ENCODE results near the gene RAD17.
"Not testable (repeated sequence)": the region's sequence is repeated elsewhere in the genome, so short reads cannot be mapped to it uniquely, and the experiment has no call there.

RAD17 gene

DNA sequence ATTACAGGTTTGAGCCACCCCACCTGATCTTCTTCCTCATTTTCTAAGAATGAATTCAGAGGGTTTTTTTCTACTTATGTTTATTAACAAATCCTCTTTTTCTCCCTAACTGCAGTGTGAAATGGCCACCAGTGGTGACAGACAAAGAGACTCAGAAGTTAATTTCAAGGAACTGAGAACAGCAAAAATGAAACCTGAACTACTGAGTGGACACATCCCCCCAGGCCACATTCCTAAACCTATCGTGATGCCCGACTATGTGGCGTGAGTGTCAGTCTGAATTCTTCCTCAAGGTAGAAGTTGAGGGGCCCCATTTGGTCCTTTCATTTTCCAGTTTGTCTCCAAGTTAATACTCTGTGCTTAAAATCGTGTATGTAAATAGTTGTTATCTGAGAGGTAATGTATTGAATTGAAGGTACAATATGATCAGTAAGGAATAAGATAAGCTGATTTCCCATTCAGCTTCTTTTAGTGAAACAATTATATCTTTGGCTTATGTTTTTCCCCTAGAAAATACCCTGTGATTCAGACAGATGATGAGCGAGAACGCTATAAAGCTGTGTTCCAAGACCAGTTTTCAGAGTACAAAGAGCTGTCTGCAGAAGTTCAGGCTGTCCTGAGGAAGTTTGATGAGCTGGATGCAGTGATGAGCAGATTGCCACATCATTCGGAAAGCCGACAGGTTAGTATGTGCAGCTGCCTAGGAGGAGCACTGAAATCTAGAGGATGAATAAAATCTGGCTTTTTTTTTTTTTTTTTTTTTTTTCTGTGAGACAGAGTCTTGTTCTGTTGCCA, 63.0 kb downstream of the RAD17 start:
- Histone ChIP-seq H3K27ac (no peak overlapping the region), H3K4me1 (no peaks in the 10 kb centered on the region), H3K4me2 (ENCODE audit: low read length) (no peak overlapping the region), H3K36me3 (ENCODE audit: control insufficient read depth, insufficient read depth, low read length) (no peaks in the 10 kb centered on the region), H3K9me3 (ENCODE audit: control insufficient read depth, low read length) (no peaks in the 10 kb centered on the region), H3K79me2 (no peaks in the 10 kb centered on the region), H2AFZ (no peak overlapping the region), H3K27me3 (ENCODE audit: control insufficient read depth, insufficient read depth, low read length) (no peaks in the 10 kb centered on the region), H3K9ac (no peak overlapping the region), H3K4me3 (ENCODE audit: low read depth, low read length) (no peak overlapping the region)
- TF ChIP-seq CTCF (IDR thresholded peaks at IDR 0.05): no peak

GRCh38 chr5:69435276-69435884, 65.8 kb downstream of the RAD17 start:
- H3K4me3 ChIP-seq (ENCODE audit: low read depth, low read length); H3K36me3 ChIP-seq (ENCODE audit: control insufficient read depth, insufficient read depth, low read length); H3K9ac ChIP-seq; H3K27me3 ChIP-seq (ENCODE audit: control insufficient read depth, insufficient read depth, low read length); H3K79me2 ChIP-seq; H3K4me1 ChIP-seq; H2AFZ ChIP-seq; H3K27ac ChIP-seq; H3K9me3 ChIP-seq (ENCODE audit: control insufficient read depth, low read length); H3K4me2 ChIP-seq (ENCODE audit: low read length): not testable (repeated sequence)

DNA sequence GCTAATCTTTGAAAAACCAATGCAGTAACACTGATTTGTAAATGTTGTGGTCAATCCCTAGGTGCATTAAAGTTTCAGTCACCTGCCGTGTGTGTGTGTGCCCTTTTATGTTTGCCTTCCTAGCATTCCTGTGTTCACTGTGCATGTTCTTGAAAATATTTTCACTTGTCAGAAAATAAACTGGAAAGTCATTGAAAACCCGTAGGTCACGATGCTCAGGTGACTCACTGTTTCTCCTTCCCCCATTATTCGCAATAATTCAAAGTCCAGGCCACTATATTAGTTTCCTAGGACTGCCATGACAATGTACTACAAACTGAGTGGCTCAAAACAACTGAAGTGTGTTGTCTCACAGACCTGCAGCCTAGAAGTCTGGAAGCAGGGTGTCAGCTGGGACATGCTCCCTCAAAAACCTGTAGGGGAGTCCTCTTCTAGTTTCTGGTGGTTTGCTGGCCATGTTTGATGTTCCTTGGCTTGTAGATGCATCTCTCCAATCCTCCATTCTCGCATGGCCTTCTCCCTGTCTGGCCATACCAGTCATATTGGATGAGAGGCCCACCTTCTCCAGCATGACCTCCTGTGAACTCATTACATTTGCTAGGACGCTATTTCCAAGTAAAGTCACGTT, 74.6 kb downstream of the RAD17 start:
- Histone ChIP-seq H3K9me3 (ENCODE audit: control insufficient read depth, low read length) (no peaks in the 10 kb centered on the region), H3K4me1 (no peaks in the 10 kb centered on the region), H3K4me3 (ENCODE audit: low read depth, low read length) (no peak overlapping the region), H3K36me3 (ENCODE audit: control insufficient read depth, insufficient read depth, low read length) (no peaks in the 10 kb centered on the region), H3K27me3 (ENCODE audit: control insufficient read depth, insufficient read depth, low read length) (no peaks in the 10 kb centered on the region), H2AFZ (no peak overlapping the region), H3K27ac (no peak overlapping the region), H3K4me2 (ENCODE audit: low read length) (no peak overlapping the region), H3K79me2 (no peaks in the 10 kb centered on the region), H3K9ac (no peak overlapping the region)
- no peak for TF ChIP-seq CTCF (IDR thresholded peaks at IDR 0.05)

DNA sequence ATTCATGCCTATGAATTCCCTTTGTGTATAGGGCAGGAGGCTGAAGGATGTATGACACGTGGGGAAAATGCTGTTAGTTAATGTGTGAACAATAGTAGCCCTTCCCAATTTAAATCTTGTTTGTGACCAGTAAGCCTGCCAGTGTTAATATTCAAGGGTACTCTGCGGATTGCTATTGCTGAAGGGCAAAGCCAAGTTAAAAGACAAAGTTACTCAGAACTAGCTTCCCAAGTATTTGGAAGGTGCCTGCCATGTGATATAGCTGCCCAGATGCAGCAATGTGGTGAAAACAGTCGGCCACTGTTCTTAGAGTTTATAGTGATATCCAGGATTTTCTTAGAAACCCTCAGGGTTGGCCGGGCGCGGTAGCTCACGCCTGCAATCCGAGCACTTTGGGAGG, 79.9 kb downstream of the RAD17 start:
- no peaks in the 10 kb centered on the region for H3K36me3 ChIP-seq (ENCODE audit: control insufficient read depth, insufficient read depth, low read length)
- no peak overlapping the region for H3K9ac ChIP-seq
- H3K27ac ChIP-seq: no peak overlapping the region
- H3K4me3 ChIP-seq (ENCODE audit: low read depth, low read length): no peak overlapping the region
- TF ChIP-seq CTCF (IDR thresholded peaks at IDR 0.05): no peak
- H3K79me2 ChIP-seq: no peaks in the 10 kb centered on the region
- no peaks in the 10 kb centered on the region for H3K4me1 ChIP-seq
- H3K9me3 ChIP-seq (ENCODE audit: control insufficient read depth, low read length): no peaks in the 10 kb centered on the region
- no peak overlapping the region for H2AFZ ChIP-seq
- no peaks in the 10 kb centered on the region for H3K27me3 ChIP-seq (ENCODE audit: control insufficient read depth, insufficient read depth, low read length)
- no peak overlapping the region for H3K4me2 ChIP-seq (ENCODE audit: low read length)

DNA sequence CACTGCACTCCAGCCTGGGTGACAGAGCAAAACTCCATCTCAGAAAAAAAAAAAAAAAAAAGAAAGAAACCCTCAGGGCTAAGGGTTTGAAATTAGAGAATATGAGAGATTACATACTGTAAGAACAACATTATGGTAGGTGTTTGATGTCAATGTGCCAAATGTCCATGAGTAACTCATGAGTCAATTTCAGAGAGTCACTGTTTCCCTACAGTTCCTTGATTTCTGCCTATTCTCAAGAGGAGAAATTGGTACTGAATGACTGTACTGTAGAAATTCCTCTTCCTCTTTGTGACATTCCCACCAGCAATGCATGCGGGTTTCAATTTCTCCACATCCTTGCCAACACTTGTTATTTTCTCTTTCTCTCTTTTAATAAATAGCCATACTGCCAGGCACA, 80.5 kb downstream of the RAD17 start:
- Histone ChIP-seq H3K27me3 (ENCODE audit: control insufficient read depth, insufficient read depth, low read length) (no peaks in the 10 kb centered on the region), H3K9me3 (ENCODE audit: control insufficient read depth, low read length) (no peaks in the 10 kb centered on the region), H3K36me3 (ENCODE audit: control insufficient read depth, insufficient read depth, low read length) (no peaks in the 10 kb centered on the region), H2AFZ (no peak overlapping the region), H3K27ac (no peak overlapping the region), H3K9ac (no peak overlapping the region), H3K4me2 (ENCODE audit: low read length) (no peak overlapping the region), H3K79me2 (no peaks in the 10 kb centered on the region), H3K4me3 (ENCODE audit: low read depth, low read length) (no peak overlapping the region), H3K4me1 (no peaks in the 10 kb centered on the region)
- TF ChIP-seq CTCF (IDR thresholded peaks at IDR 0.05): no peak

DNA sequence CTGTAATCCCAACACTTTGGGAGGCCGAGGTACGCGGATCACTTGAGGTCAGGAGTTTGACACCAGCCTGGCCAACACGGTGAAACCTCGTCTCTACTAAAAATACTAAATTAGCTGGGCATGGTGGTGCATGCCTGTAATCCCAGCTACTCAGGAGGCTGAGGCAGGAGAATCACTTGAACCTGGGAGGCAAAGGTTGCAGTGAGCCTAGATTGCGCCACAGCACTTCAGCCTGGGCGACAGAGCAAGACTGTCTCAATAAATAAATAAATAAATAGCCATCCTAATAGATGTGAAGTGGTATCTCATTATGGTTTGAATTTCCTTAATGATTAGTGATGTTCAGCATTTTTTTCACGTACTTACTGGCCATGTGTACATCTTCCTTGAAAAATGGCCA, 80.9 kb downstream of the RAD17 start:
- not testable (repeated sequence) for H3K36me3 ChIP-seq (ENCODE audit: control insufficient read depth, insufficient read depth, low read length); H2AFZ ChIP-seq; H3K9me3 ChIP-seq (ENCODE audit: control insufficient read depth, low read length); H3K27ac ChIP-seq; H3K4me2 ChIP-seq (ENCODE audit: low read length); H3K4me3 ChIP-seq (ENCODE audit: low read depth, low read length); H3K27me3 ChIP-seq (ENCODE audit: control insufficient read depth, insufficient read depth, low read length); H3K79me2 ChIP-seq; H3K9ac ChIP-seq; H3K4me1 ChIP-seq
